MV-4-11 (cell line): ENCODE data around the gene KRT84.
"Not testable (repeated sequence)": the region's sequence is repeated elsewhere in the genome, so short reads cannot be mapped to it uniquely, and the experiment has no call there.

Experiments used
- DNase-seq: peaks from one replicate; lab custom pipeline; 2025; lab: John Stamatoyannopoulos, UW

The KRT84 gene

GRCh38 chr12:52410589-52411248 is 25.3 kb upstream of the KRT84 start:
- not testable (repeated sequence) for DNase-seq

- DNase-seq = no peak
Observed at GRCh38 chr12:52407918-52408317, 22.5 kb upstream of the KRT84 start.

- DNase-seq = no peak
Observed at GRCh38 chr12:52405922-52406385, 20.5 kb upstream of the KRT84 start, which contains the start of gene KRT82. KRT82 (minus strand) TSS chr12:52406335; CDS start chr12:52406277, 58 bp downstream.

GRCh38 chr12:52404951-52405350 is 19.5 kb upstream of the KRT84 start:
- no peak for DNase-seq

GRCh38 chr12:52403561-52403960 is 18.1 kb upstream of the KRT84 start:
- no peak for DNase-seq

- DNase-seq = no peak
Observed at GRCh38 chr12:52402873-52403540, 17.6 kb upstream of the KRT84 start.

GRCh38 chr12:52402377-52402776 is 16.9 kb upstream of the KRT84 start:
- no peak for DNase-seq

- DNase-seq = no peak
Observed at GRCh38 chr12:52401926-52402325, 16.5 kb upstream of the KRT84 start.

- DNase-seq = no peak
Observed at GRCh38 chr12:52401526-52401925, 16.1 kb upstream of the KRT84 start.

GRCh38 chr12:52400906-52401305 is 15.5 kb upstream of the KRT84 start:
- DNase-seq = no peak

GRCh38 chr12:52399756-52400155 is 14.3 kb upstream of the KRT84 start:
- DNase-seq = no peak

GRCh38 chr12:52398176-52398575 is 12.7 kb upstream of the KRT84 start:
- no peak for DNase-seq

- no peak for DNase-seq
Observed at GRCh38 chr12:52396656-52397055, 11.2 kb upstream of the KRT84 start.

GRCh38 chr12:52395761-52396434 is 10.4 kb upstream of the KRT84 start:
- DNase-seq = no peak

- no peak for DNase-seq
Observed at GRCh38 chr12:52394836-52395405, 9.5 kb upstream of the KRT84 start.

GRCh38 chr12:52392465-52393007 is 7.1 kb upstream of the KRT84 start:
- no peak for DNase-seq

GRCh38 chr12:52391618-52392002 is 6.2 kb upstream of the KRT84 start:
- no peak for DNase-seq

GRCh38 chr12:52390739-52391617 is 5.5 kb upstream of the KRT84 start:
- DNase-seq = no peak

- DNase-seq = no peak
Observed at GRCh38 chr12:52389313-52390207, 4.1 kb upstream of the KRT84 start.

GRCh38 chr12:52387859-52388258 is 2.4 kb upstream of the KRT84 start:
- DNase-seq = no peak
